ENCODE measurements around the gene SH2D4B.

SH2D4B gene

DNA sequence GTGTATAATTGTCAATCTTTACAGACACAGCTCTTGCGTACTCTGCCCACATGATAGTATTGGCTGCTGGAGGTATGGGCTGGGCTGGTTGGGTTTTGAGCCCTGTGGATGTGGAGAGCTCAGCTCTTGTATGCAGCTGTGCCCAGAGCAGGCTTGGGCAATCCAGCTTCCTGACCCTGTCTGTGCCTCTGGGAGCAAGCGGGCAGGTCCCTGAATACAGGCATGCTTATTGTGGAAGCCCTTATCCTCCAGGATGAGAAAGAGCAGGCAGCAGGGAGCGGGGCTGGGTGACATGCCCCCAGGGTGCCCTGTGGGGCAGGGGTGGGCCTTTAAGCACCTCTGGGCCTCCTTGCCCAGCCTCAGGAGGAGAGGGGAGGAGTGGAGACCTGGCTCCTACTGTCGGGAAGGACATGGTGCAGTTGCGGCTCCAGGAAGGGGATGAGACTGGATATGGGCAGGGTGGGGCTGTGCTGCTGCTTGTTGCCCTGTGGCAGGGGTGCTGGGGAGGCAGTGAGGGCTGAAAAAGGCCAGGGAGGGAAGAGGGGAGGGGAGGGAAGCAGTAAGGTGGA lies 32.7 kb upstream of the SH2D4B start:
- Histone ChIP-seq H3K79me2 (peaks cover 54% of the 10 kb centered on the region), H3K4me2 (ENCODE audit: low read length) (no peak overlapping the region), H3K27ac (peak overlapping the region; percentile 22), H2AFZ (no peak overlapping the region), H3K4me3 (ENCODE audit: low read depth, low read length) (no peak overlapping the region), H3K4me1 (peaks cover 35% of the 10 kb centered on the region), H3K27me3 (ENCODE audit: control insufficient read depth, insufficient read depth, low read length) (no peaks in the 10 kb centered on the region), H3K9me3 (ENCODE audit: control insufficient read depth, low read length) (no peaks in the 10 kb centered on the region), H3K9ac (no peak overlapping the region), H3K36me3 (ENCODE audit: control insufficient read depth, insufficient read depth, low read length) (no peaks in the 10 kb centered on the region)
- TF ChIP-seq, protein P1, sequence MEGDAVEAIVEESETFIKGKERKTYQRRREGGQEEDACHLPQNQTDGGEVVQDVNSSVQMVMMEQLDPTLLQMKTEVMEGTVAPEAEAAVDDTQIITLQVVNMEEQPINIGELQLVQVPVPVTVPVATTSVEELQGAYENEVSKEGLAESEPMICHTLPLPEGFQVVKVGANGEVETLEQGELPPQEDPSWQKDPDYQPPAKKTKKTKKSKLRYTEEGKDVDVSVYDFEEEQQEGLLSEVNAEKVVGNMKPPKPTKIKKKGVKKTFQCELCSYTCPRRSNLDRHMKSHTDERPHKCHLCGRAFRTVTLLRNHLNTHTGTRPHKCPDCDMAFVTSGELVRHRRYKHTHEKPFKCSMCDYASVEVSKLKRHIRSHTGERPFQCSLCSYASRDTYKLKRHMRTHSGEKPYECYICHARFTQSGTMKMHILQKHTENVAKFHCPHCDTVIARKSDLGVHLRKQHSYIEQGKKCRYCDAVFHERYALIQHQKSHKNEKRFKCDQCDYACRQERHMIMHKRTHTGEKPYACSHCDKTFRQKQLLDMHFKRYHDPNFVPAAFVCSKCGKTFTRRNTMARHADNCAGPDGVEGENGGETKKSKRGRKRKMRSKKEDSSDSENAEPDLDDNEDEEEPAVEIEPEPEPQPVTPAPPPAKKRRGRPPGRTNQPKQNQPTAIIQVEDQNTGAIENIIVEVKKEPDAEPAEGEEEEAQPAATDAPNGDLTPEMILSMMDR (IDR thresholded peaks at IDR 0.05): no peak

DNA sequence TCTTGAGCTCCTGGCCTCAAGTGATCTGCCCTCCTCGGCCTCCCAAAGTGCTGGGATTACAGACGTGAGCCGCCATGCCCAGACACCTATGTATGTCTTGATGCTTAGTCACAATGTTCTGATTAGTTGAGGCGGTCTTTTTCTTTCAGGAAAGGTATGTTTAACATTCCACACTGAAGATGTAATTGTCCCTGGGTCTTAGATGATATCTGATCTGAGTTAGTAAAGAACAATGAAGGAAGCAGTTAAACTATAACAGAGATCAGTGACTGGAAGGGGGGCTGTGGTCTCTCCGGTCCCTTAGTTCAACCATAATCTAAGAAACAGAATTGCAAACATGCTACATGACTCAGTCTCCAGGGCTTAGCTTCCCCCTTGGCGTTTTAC lies 31.5 kb upstream of the SH2D4B start:
- Histone ChIP-seq H3K79me2 (peaks cover 52% of the 10 kb centered on the region), H3K4me3 (ENCODE audit: low read depth, low read length) (no peak overlapping the region), H3K9me3 (ENCODE audit: control insufficient read depth, low read length) (no peaks in the 10 kb centered on the region), H3K9ac (no peak overlapping the region), H3K27ac (no peak overlapping the region), H3K27me3 (ENCODE audit: control insufficient read depth, insufficient read depth, low read length) (no peaks in the 10 kb centered on the region), H3K4me1 (peaks cover 28% of the 10 kb centered on the region), H2AFZ (no peak overlapping the region), H3K36me3 (ENCODE audit: control insufficient read depth, insufficient read depth, low read length) (no peaks in the 10 kb centered on the region), H3K4me2 (ENCODE audit: low read length) (no peak overlapping the region)
- TF ChIP-seq, protein P1 (IDR thresholded peaks at IDR 0.05): no peak

DNA sequence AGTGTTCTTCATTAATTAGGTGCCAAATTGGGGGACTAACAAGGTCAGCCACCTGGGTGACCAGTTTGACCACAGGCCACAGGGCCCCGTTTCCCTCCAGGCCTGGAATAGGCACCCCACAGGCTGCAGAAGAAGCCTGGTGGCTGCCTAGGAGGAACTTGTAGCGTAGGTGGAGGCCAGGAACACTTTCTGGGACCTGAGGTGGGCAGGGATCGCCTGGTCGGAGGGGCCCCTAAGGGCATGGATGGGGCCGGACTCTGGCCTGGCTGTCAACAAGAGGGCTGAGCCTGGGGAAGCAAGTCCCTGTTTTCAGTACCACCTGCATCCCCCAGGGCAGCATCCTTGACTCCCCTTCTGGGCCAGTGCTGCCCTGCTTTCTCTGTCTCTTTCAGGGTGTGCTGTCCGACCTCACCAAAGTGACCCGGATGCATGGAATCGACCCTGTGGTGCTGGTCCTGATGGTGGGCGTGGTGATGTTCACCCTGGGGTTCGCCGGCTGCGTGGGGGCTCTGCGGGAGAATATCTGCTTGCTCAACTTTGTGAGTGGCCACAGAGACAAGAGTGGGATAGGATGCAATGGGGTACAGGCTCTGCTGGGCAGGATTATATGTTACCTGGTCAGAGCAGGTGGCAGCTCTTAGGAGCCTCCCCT lies 30.7 kb upstream of the SH2D4B start:
- H3K4me3 ChIP-seq (ENCODE audit: low read depth, low read length): no peak overlapping the region
- no peak overlapping the region for H3K27ac ChIP-seq

DNA sequence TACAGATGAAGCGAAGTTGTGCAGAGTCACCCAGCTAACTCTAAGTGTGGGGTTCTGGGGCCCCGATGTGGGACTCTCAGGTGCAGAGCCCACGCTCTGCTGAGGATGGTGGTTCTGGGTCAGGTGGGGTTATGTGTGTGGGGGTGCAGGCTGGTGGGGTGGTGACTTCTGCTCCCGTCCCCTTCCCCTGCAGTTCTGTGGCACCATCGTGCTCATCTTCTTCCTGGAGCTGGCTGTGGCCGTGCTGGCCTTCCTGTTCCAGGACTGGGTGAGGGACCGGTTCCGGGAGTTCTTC lies 28.6 kb upstream of the SH2D4B start:
- H3K4me2 ChIP-seq (ENCODE audit: low read length): no peak overlapping the region
- TF ChIP-seq, protein P1 (IDR thresholded peaks at IDR 0.05): no peak
- H3K27me3 ChIP-seq (ENCODE audit: control insufficient read depth, insufficient read depth, low read length): no peaks in the 10 kb centered on the region
- no peak overlapping the region for H3K27ac ChIP-seq
- no peak overlapping the region for H3K4me3 ChIP-seq (ENCODE audit: low read depth, low read length)
- H3K36me3 ChIP-seq (ENCODE audit: control insufficient read depth, insufficient read depth, low read length): no peaks in the 10 kb centered on the region
- no peaks in the 10 kb centered on the region for H3K9me3 ChIP-seq (ENCODE audit: control insufficient read depth, low read length)
- peaks cover 14% of the 10 kb centered on the region for H3K4me1 ChIP-seq
- no peak overlapping the region for H2AFZ ChIP-seq
- peaks cover 25% of the 10 kb centered on the region for H3K79me2 ChIP-seq
- H3K9ac ChIP-seq: no peak overlapping the region

More for the DNA sequence above, 30.7 kb upstream of the SH2D4B start:
- no peaks in the 10 kb centered on the region for H3K9me3 ChIP-seq (ENCODE audit: control insufficient read depth, low read length)
- H3K4me2 ChIP-seq (ENCODE audit: low read length): no peak overlapping the region
- H3K36me3 ChIP-seq (ENCODE audit: control insufficient read depth, insufficient read depth, low read length): no peaks in the 10 kb centered on the region
- TF ChIP-seq, protein P1 (IDR thresholded peaks at IDR 0.05): no peak
- H3K9ac ChIP-seq: no peak overlapping the region
- H3K79me2 ChIP-seq: peaks cover 44% of the 10 kb centered on the region
- H3K27me3 ChIP-seq (ENCODE audit: control insufficient read depth, insufficient read depth, low read length): no peaks in the 10 kb centered on the region
- no peak overlapping the region for H2AFZ ChIP-seq
- H3K4me1 ChIP-seq: peaks cover 24% of the 10 kb centered on the region
